Measurements from ENCODE around the gene MARCHF10.
A peak's percentile ranks its signal among the peaks of the same experiment; 100 is the strongest.

The MARCHF10 gene

DNA sequence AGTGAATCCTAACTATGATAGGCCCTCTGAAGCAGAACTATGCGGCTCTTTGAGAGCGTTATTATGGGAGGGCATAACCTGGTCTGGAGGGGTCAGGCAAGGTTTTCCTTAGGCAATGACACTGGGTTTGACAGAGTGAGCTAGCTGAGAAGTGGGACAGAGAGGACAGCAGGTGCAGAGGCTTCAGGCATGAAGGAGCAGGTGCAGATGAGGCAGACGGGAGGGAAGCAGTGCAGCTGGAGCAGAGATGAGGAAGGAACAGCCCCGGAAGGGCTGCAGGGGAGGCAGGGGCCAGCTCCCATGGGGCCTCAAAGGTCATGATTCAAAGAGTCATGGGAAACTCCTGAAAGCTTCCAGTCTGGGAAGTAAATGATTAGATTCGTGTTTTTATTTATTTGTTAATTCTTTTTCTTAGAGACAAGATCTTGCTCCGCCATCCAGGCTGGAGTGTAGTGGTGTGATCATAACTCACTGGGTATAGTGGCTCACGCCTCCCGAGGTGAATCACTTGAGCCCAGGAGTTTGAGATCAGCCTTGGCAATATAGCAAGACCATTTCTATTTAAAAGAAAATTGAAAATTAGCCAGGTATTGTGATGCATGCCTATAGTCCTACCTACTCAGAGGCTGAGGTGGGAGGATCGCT lies 5.4 kb downstream of the MARCHF10 start:
- no peak overlapping the region for H2AFZ ChIP-seq
- no peaks in the 10 kb centered on the region for H3K79me2 ChIP-seq
- H3K4me3 ChIP-seq (ENCODE audit: low read depth, low read length) = no peak overlapping the region
- H3K27ac ChIP-seq = peak overlapping the region; percentile 33
- H3K9me3 ChIP-seq (ENCODE audit: control insufficient read depth, low read length) = no peaks in the 10 kb centered on the region
- H3K9ac ChIP-seq = no peak overlapping the region
- TF ChIP-seq, protein P1, sequence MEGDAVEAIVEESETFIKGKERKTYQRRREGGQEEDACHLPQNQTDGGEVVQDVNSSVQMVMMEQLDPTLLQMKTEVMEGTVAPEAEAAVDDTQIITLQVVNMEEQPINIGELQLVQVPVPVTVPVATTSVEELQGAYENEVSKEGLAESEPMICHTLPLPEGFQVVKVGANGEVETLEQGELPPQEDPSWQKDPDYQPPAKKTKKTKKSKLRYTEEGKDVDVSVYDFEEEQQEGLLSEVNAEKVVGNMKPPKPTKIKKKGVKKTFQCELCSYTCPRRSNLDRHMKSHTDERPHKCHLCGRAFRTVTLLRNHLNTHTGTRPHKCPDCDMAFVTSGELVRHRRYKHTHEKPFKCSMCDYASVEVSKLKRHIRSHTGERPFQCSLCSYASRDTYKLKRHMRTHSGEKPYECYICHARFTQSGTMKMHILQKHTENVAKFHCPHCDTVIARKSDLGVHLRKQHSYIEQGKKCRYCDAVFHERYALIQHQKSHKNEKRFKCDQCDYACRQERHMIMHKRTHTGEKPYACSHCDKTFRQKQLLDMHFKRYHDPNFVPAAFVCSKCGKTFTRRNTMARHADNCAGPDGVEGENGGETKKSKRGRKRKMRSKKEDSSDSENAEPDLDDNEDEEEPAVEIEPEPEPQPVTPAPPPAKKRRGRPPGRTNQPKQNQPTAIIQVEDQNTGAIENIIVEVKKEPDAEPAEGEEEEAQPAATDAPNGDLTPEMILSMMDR (IDR thresholded peaks at IDR 0.05) = no peak
- peaks cover 18% of the 10 kb centered on the region for H3K4me1 ChIP-seq
- H3K4me2 ChIP-seq (ENCODE audit: low read length) = no peak overlapping the region
- no peaks in the 10 kb centered on the region for H3K27me3 ChIP-seq (ENCODE audit: control insufficient read depth, insufficient read depth, low read length)
- H3K36me3 ChIP-seq (ENCODE audit: control insufficient read depth, insufficient read depth, low read length) = no peaks in the 10 kb centered on the region

DNA sequence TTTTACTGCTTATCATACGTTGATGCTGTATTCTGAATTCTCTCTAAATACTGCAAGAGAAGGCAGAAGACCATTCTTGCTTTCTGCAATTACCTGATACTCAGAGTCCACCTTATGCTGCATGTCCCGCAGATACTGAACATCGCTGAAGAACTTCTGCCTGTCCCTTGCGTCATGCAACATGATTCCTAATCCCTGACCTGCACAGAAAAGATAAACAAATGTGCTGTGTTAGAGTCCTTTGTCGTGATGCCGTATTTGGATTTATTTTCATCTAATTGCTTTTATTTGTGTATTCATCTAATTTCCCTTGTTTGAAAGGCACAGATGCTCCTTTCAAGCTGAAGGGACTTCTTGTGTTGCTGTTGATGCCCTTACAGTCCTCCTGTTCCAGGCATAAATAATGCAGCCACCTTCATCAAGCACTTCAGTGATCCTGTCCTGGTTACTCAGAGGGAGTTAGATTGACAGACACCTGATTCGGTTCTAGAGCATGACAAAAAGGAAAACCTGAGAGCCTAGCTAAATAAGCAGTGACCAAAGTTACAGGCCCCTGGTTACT lies 6.5 kb downstream of the MARCHF10 start:
- Histone ChIP-seq H3K27me3 (ENCODE audit: control insufficient read depth, insufficient read depth, low read length) (no peaks in the 10 kb centered on the region), H2AFZ (peak overlapping the region; percentile 76), H3K27ac (peak overlapping the region; percentile 62), H3K36me3 (ENCODE audit: control insufficient read depth, insufficient read depth, low read length) (no peaks in the 10 kb centered on the region), H3K4me1 (peaks cover 13% of the 10 kb centered on the region), H3K9me3 (ENCODE audit: control insufficient read depth, low read length) (no peaks in the 10 kb centered on the region), H3K79me2 (no peaks in the 10 kb centered on the region), H3K9ac (no peak overlapping the region), H3K4me2 (ENCODE audit: low read length) (peak overlapping the region; percentile 56), H3K4me3 (ENCODE audit: low read depth, low read length) (peak overlapping the region; percentile 36)
- TF ChIP-seq, protein P1 (IDR thresholded peaks at IDR 0.05) = no peak

DNA sequence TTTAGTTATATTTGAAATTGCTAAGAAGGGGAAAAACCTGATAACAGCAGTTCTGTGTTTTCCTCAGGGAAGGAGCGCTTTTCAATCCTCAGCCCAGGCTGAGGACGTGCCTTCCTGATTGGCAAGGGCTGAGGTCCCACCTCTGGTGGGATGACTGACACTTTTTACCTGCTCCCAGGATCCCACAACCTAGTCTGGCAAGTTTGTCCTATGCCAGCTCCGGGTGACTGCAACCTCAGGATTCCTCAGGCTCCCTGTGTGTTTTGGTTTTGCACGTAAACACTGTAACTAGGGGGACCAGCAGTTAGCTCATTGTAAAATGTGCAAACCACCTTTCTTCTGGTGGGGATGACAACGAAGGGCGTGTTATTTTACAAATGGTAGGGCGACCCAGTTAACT lies 7.5 kb downstream of the MARCHF10 start:
- TF ChIP-seq, protein P1 (IDR thresholded peaks at IDR 0.05) = no peak
- Histone ChIP-seq H3K9ac (no peak overlapping the region), H2AFZ (peak overlapping the region; percentile 17), H3K79me2 (no peaks in the 10 kb centered on the region), H3K9me3 (ENCODE audit: control insufficient read depth, low read length) (no peaks in the 10 kb centered on the region), H3K4me1 (peaks cover 13% of the 10 kb centered on the region), H3K4me2 (ENCODE audit: low read length) (peak overlapping the region; percentile 67), H3K27me3 (ENCODE audit: control insufficient read depth, insufficient read depth, low read length) (no peaks in the 10 kb centered on the region), H3K36me3 (ENCODE audit: control insufficient read depth, insufficient read depth, low read length) (no peaks in the 10 kb centered on the region), H3K4me3 (ENCODE audit: low read depth, low read length) (peak overlapping the region; percentile 48), H3K27ac (peak overlapping the region; percentile 62)

DNA sequence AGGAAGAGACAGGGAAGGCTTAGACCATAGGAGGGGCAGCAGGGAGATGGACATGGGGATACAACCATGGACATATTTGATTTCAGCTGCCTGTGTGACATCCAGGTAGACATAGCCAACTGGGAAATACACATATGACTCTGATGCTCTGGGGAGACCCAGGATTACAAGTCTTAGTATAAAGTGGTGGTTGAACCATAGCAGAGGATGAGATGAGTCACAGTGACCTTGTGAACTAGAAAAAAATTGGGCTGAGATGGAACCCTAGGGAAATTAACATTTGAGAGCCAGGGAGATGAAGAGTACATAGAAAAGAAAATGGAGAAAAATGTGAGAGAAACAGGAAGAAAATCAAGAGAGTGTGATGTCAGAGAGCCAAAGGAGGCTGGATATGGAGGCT lies 10.2 kb downstream of the MARCHF10 start:
- no peaks in the 10 kb centered on the region for H3K36me3 ChIP-seq (ENCODE audit: control insufficient read depth, insufficient read depth, low read length)
- H2AFZ ChIP-seq = no peak overlapping the region
- H3K9me3 ChIP-seq (ENCODE audit: control insufficient read depth, low read length) = no peaks in the 10 kb centered on the region
- no peak overlapping the region for H3K27ac ChIP-seq
- no peaks in the 10 kb centered on the region for H3K79me2 ChIP-seq
- H3K4me1 ChIP-seq = peaks cover 13% of the 10 kb centered on the region
- no peak overlapping the region for H3K4me2 ChIP-seq (ENCODE audit: low read length)
- no peak overlapping the region for H3K9ac ChIP-seq
- TF ChIP-seq, protein P1 (IDR thresholded peaks at IDR 0.05) = no peak
- H3K4me3 ChIP-seq (ENCODE audit: low read depth, low read length) = no peak overlapping the region
- H3K27me3 ChIP-seq (ENCODE audit: control insufficient read depth, insufficient read depth, low read length) = no peaks in the 10 kb centered on the region

DNA sequence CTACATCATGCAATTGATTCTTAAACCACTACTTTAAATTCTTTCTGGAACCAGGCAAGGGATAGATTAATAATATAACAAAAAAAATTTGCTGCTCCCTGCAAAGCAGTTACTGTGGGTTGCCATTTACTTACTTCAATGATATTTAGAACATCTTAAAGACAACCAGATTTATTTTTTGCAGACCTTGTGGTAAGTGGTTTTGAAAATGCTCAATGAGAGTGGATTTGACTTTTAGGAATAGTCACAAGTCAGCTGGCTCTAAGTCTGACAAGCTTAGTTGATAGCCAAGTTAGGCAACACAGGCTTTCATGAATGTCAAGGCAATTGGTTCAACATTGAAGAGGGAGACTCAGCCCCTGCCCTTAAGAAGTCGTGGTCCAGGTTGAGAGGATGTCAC lies 11.8 kb downstream of the MARCHF10 start:
- Histone ChIP-seq H3K9ac (no peak overlapping the region), H3K4me3 (ENCODE audit: low read depth, low read length) (no peak overlapping the region), H3K36me3 (ENCODE audit: control insufficient read depth, insufficient read depth, low read length) (no peaks in the 10 kb centered on the region), H3K4me1 (peaks cover 6% of the 10 kb centered on the region), H3K79me2 (no peaks in the 10 kb centered on the region), H3K27me3 (ENCODE audit: control insufficient read depth, insufficient read depth, low read length) (no peaks in the 10 kb centered on the region), H3K4me2 (ENCODE audit: low read length) (no peak overlapping the region), H3K27ac (no peak overlapping the region), H2AFZ (no peak overlapping the region), H3K9me3 (ENCODE audit: control insufficient read depth, low read length) (no peaks in the 10 kb centered on the region)
- TF ChIP-seq, protein P1 (IDR thresholded peaks at IDR 0.05) = no peak
